DOHH2 (cell line): ENCODE data around the gene CHRND.

Experiments
- EZH2phosphoT487 ChIP-seq: fragments of 200-600 bp; sonication (generic); IDR thresholded peaks from 2 replicates; pipeline ENCODE4 v1.6.1; 2017; ENCODE audit warnings: borderline replicate concordance, mild to moderate bottlenecking, antibody characterized with exemption, low read length, moderate library complexity, mixed read lengths
- TF ChIP-seq, protein P1 (sequence below): fragments of 200-600 bp; sonication (generic); IDR thresholded peaks from one replicate; pipeline ENCODE4 v1.5.1; 2014; ENCODE audit warnings: antibody characterized with exemption, mild to moderate bottlenecking, low read depth, low read length; ENCODE audit not compliant: poor library complexity, severe bottlenecking

DNA sequence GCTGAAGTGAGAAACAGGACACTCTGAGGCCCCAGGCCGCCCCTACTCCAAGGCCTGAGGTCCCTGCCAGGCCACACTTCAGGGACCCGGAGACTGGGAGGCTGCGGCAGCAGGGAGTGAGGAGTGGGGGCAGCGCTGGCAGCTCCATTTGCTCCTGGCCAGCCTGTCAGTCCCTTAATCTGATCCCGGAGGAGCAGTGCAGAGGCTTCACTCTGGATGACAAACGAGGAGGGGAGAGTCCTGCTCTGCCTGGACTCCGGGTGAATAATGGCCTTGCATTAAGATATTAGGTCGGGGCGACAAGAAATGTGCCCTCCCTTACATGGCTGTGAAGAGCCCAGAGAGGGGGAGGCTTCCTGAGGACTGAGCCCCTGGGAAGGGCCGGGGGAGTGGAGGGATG is 20.1 kb upstream of the CHRND start:
- TF ChIP-seq, protein P1, sequence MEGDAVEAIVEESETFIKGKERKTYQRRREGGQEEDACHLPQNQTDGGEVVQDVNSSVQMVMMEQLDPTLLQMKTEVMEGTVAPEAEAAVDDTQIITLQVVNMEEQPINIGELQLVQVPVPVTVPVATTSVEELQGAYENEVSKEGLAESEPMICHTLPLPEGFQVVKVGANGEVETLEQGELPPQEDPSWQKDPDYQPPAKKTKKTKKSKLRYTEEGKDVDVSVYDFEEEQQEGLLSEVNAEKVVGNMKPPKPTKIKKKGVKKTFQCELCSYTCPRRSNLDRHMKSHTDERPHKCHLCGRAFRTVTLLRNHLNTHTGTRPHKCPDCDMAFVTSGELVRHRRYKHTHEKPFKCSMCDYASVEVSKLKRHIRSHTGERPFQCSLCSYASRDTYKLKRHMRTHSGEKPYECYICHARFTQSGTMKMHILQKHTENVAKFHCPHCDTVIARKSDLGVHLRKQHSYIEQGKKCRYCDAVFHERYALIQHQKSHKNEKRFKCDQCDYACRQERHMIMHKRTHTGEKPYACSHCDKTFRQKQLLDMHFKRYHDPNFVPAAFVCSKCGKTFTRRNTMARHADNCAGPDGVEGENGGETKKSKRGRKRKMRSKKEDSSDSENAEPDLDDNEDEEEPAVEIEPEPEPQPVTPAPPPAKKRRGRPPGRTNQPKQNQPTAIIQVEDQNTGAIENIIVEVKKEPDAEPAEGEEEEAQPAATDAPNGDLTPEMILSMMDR = no peak
- no peak for TF ChIP-seq EZH2phosphoT487
